Measurements from ENCODE around the gene CNPY1.
"Not testable (repeated sequence)": the region's sequence is repeated elsewhere in the genome, so short reads cannot be mapped to it uniquely, and the experiment has no call there.

The CNPY1 gene

GRCh38 chr7:155546449-155546848 is at the start of gene CNPY1:
Gene CNPY1, minus strand, starts transcription at chr7:155546559. Its CDS starts 630 bp downstream, at chr7:155545929.
- DNase-seq: not testable (repeated sequence)

GRCh38 chr7:155594961-155595366 is 48.6 kb upstream of the CNPY1 start:
- no peak for DNase-seq

- DNase-seq: no peak
Observed at GRCh38 chr7:155594163-155594732, 47.9 kb upstream of the CNPY1 start.

GRCh38 chr7:155593461-155594162 is 47.3 kb upstream of the CNPY1 start:
- no peak for DNase-seq

GRCh38 chr7:155591055-155591775 is 44.9 kb upstream of the CNPY1 start:
- peak; percentile 60 for DNase-seq

GRCh38 chr7:155590215-155591018 is 44.1 kb upstream of the CNPY1 start:
- peak; percentile 92 for DNase-seq

- peak; percentile 60 for DNase-seq
Observed at GRCh38 chr7:155589001-155589980, 42.9 kb upstream of the CNPY1 start.

GRCh38 chr7:155588468-155588998 is 42.2 kb upstream of the CNPY1 start:
- no peak for DNase-seq

- no peak for DNase-seq
Observed at GRCh38 chr7:155587486-155587885, 41.1 kb upstream of the CNPY1 start.

- no peak for DNase-seq
Observed at GRCh38 chr7:155586843-155587440, 40.6 kb upstream of the CNPY1 start.

GRCh38 chr7:155585951-155586350 is 39.6 kb upstream of the CNPY1 start:
- no peak for DNase-seq

- no peak for DNase-seq
Observed at GRCh38 chr7:155585532-155585895, 39.2 kb upstream of the CNPY1 start.

- DNase-seq: no peak
Observed at GRCh38 chr7:155584763-155585531, 38.6 kb upstream of the CNPY1 start.

GRCh38 chr7:155584261-155584660 is 37.9 kb upstream of the CNPY1 start:
- DNase-seq: no peak

- DNase-seq: no peak
Observed at GRCh38 chr7:155583636-155584035, 37.3 kb upstream of the CNPY1 start.

- DNase-seq: no peak
Observed at GRCh38 chr7:155581954-155582353, 35.6 kb upstream of the CNPY1 start.

- no peak for DNase-seq
Observed at GRCh38 chr7:155581107-155581830, 34.9 kb upstream of the CNPY1 start.

- DNase-seq: no peak
Observed at GRCh38 chr7:155580367-155580766, 34.0 kb upstream of the CNPY1 start.

- no peak for DNase-seq
Observed at GRCh38 chr7:155579565-155579964, 33.2 kb upstream of the CNPY1 start.

GRCh38 chr7:155578016-155578415 is 31.7 kb upstream of the CNPY1 start:
- DNase-seq: no peak
